MCF 10A (cell line): Measurements from ENCODE around the gene TRIB2. TPM values are rescaled to one million over a fixed set of nuclear protein-coding genes. Genes with fewer than 3 reads are reported as not detected.
A peak's percentile ranks its signal among the peaks of the same experiment; 100 is the strongest.

Source experiments
- Bru-seq: library from RNA; stranded (reverse); fragments of 400-500 nt; gene quantifications from one replicate; lab custom pipeline; 2021; lab: Mats Ljungman, UMichigan
- BruChase-seq, 2 experiments: library from RNA; stranded (reverse); fragments of 400-500 nt; gene quantifications; one replicate each; lab custom pipeline; 2021; lab: Mats Ljungman, UMichigan
- BruUV-seq: library from RNA; stranded (reverse); fragments of 400-500 nt; replicated peaks from 2 replicates; lab custom pipeline; 2021; lab: Mats Ljungman, UMichigan
- CTCF ChIA-PET: fragments of 300-600 bp; sonication (Branson Sonifier 250); formaldehyde crosslinking; extraction: SDS; loops from one replicate; lab custom pipeline; 2021; ENCODE audit warnings: antibody characterized with exemption, inconsistent platforms; lab: Yijun Ruan, JAX
- POLR2A ChIA-PET: fragments of 300-600, 350-650 bp; sonication (Branson Sonifier 250); formaldehyde crosslinking; extraction: SDS; loops from one replicate; lab custom pipeline; 2020; ENCODE audit warnings: antibody characterized with exemption, inconsistent platforms; lab: Yijun Ruan, JAX
- DNase-seq: peaks from one replicate; pipeline ENCODE4 v3.0.0-alpha.2; 2018; ENCODE audit not compliant: unreplicated experiment
- H3K27ac Mint-ChIP-seq: one replicate; pipeline ENCODE4 v1.8.0; 2022; ENCODE audit warnings: mild to moderate bottlenecking, low read depth, mixed read lengths; ENCODE audit not compliant: unreplicated experiment
- H3K27me3 Mint-ChIP-seq: one replicate; pipeline ENCODE4 v1.8.0; 2022; ENCODE audit warnings: mixed read lengths; ENCODE audit not compliant: insufficient read depth, unreplicated experiment
- H3K36me3 Mint-ChIP-seq: one replicate; pipeline ENCODE4 v1.8.0; 2022; ENCODE audit warnings: mild to moderate bottlenecking, moderate library complexity, mixed read lengths; ENCODE audit not compliant: insufficient read depth, unreplicated experiment
- H3K4me1 Mint-ChIP-seq: one replicate; pipeline ENCODE4 v1.8.0; 2022; ENCODE audit warnings: mixed read lengths; ENCODE audit not compliant: insufficient read depth, unreplicated experiment
- H3K4me3 Mint-ChIP-seq: one replicate; pipeline ENCODE4 v1.8.0; 2022; ENCODE audit warnings: mild to moderate bottlenecking, moderate library complexity, mixed read lengths; ENCODE audit not compliant: unreplicated experiment
- H3K9me3 Mint-ChIP-seq: one replicate; pipeline ENCODE4 v1.8.0; 2022; ENCODE audit warnings: mixed read lengths; ENCODE audit not compliant: unreplicated experiment
- CTCF ChIP-seq: fragments of 200-600 bp; IDR thresholded peaks from one replicate; pipeline ENCODE4 v1.8.0; 2022; ENCODE audit warnings: antibody characterized with exemption, mild to moderate bottlenecking; ENCODE audit not compliant: unreplicated experiment
- intact Hi-C: fragments of 100-400 bp; cut with micrococcal nuclease; formaldehyde crosslinking; loops from 2 replicates; pipeline ENCODE4 v1.14.1; 2022
- long read RNA-seq: library from polyadenylated mRNA; stranded (forward); transcript quantifications from one replicate; pipeline ENCODE4 v2.0.0, GENCODE V29; 2022
- total RNA-seq: library from RNA; stranded (reverse); gene quantifications from 2 replicates; pipeline ENCODE4 v1.2.3, GENCODE V29; 2022

TRIB2 gene
- total RNA-seq: 12.9 and 14.3 TPM in 2 replicates
- percentile 54 among the genes with signal in this experiment for Bru-seq, nascent RNA
- BruChase-seq, experiment 1, labeled RNA remaining after a 6-hour chase: percentile 54 among the genes with signal in this experiment
- percentile 57 among the genes with signal in this experiment for BruChase-seq, experiment 2, labeled RNA remaining after a 2-hour chase
- long read RNA-seq, full-length matches to known transcripts: 9 of 17 reads
- long read RNA-seq, partial matches to known transcripts: 1 of 17 reads
- long read RNA-seq, other reads (novel, unspliced or antisense): 7 of 17 reads

GRCh38 chr2:12716282-12717190 lies at the start of gene TRIB2:
Gene TRIB2 (plus strand): TSS chr2:12716936. CDS start chr2:12718308, 1,372 bp downstream.
- BruUV-seq: no TSS peak
- no peaks in the 10 kb centered on the region for H3K9me3 Mint-ChIP-seq
- H3K27ac Mint-ChIP-seq: peak within 1 kb of the TSS; percentile 85
- CTCF ChIA-PET: interaction anchor here (0.6 to 4.2 kb wide), 48 partner anchors 11 to 887 kb away, joined by 3 to 58 read pairs (median 4); no protein-coding TSS in a partner anchor
- H3K4me3 Mint-ChIP-seq: peak within 1 kb of the TSS; percentile 95
- H3K36me3 Mint-ChIP-seq: no peaks in the 10 kb centered on the region
- intact Hi-C loops: loop anchor here (1.0 to 10.0 kb wide), 15 partner anchors 94 to 886 kb away; no protein-coding TSS in a partner anchor
- POLR2A ChIA-PET: interaction anchor here (0.5 to 4.4 kb wide), 33 partner anchors 13 to 892 kb away, joined by 3 to 44 read pairs (median 4); no protein-coding TSS in a partner anchor
- no peak for TF ChIP-seq CTCF
- peaks cover 47% of the 10 kb centered on the region for H3K4me1 Mint-ChIP-seq
- peak; percentile 82 for DNase-seq
- no peaks in the 10 kb centered on the region for H3K27me3 Mint-ChIP-seq

GRCh38 chr2:12669036-12669435 lies 47.7 kb upstream of the TRIB2 start:
- no peak for TF ChIP-seq CTCF
- intact Hi-C loops: no loop called here

GRCh38 chr2:12672711-12673315 lies 43.9 kb upstream of the TRIB2 start:
- CTCF ChIA-PET: no interaction called here
- no TSS peak for BruUV-seq
- H3K27me3 Mint-ChIP-seq: no peaks in the 10 kb centered on the region
- H3K4me1 Mint-ChIP-seq: peaks cover 12% of the 10 kb centered on the region
- POLR2A ChIA-PET: interaction anchor here (0.6 to 1.7 kb wide), 3 partner anchors 10 to 12 kb away, joined by 3 to 4 read pairs (median 4); no protein-coding TSS in a partner anchor
- no peaks in the 10 kb centered on the region for H3K36me3 Mint-ChIP-seq
- H3K27ac Mint-ChIP-seq: no peak overlapping the region
- no peak overlapping the region for H3K4me3 Mint-ChIP-seq
- H3K9me3 Mint-ChIP-seq: no peaks in the 10 kb centered on the region
- TF ChIP-seq CTCF: no peak
- intact Hi-C loops: no loop called here
- no peak for DNase-seq

More at GRCh38 chr2:12669036-12669435, 47.7 kb upstream of the TRIB2 start:
- BruUV-seq: no TSS peak
- Mint-ChIP-seq H3K9me3 (no peaks in the 10 kb centered on the region), H3K27ac (no peak overlapping the region), H3K36me3 (no peaks in the 10 kb centered on the region), H3K4me1 (no peaks in the 10 kb centered on the region), H3K4me3 (no peak overlapping the region), H3K27me3 (no peaks in the 10 kb centered on the region)
- DNase-seq: no peak
- ChIA-PET POLR2A (interaction anchor here (1.1 kb wide), 1 partner anchor 21 kb away, joined by 6 read pairs; no protein-coding TSS in a partner anchor), CTCF (interaction anchor here (0.6 to 1.7 kb wide), 2 partner anchors 10 to 48 kb away, joined by 3 to 6 read pairs; no protein-coding TSS in a partner anchor)
